ENCODE measurements around the gene TFEB. TPM values are rescaled to one million over a fixed set of nuclear protein-coding genes. Genes with fewer than 3 reads are reported as not detected.

The TFEB gene
- total RNA-seq, 1 experiment from 2014 or later = 16.2 TPM

- Mint-ChIP-seq H3K36me3 (ENCODE audit: insufficient read depth, unreplicated experiment) (peaks cover 41% of the 10 kb centered on the region), H3K27ac (ENCODE audit: low read depth, unreplicated experiment) (no peak overlapping the region), H3K4me3 (ENCODE audit: unreplicated experiment) (no peak overlapping the region), H3K4me1 (ENCODE audit: insufficient read depth, unreplicated experiment) (no peaks in the 10 kb centered on the region), H3K27me3 (ENCODE audit: insufficient read depth, unreplicated experiment) (no peaks in the 10 kb centered on the region), H3K9me3 (ENCODE audit: unreplicated experiment) (no peaks in the 10 kb centered on the region)
- CTCF ChIA-PET = interaction anchor here (0.6 to 8.3 kb wide), 24 partner anchors 10 to 788 kb away, joined by 3 to 137 read pairs (median 3); no protein-coding TSS in a partner anchor
- no peak for DNase-seq (ENCODE audit: unreplicated experiment)
- BruUV-seq (replicated peaks) = no TSS peak
- no peak for TF ChIP-seq CTCF (IDR thresholded peaks at IDR 0.05; ENCODE audit: unreplicated experiment)
- intact Hi-C loops (cut with micrococcal nuclease) = loop anchor here (5.0 kb wide), 1 partner anchor 94 kb away; the partner anchor contains the start of gene FRS3
- POLR2A ChIA-PET = interaction anchor here (1.0 to 1.3 kb wide), 2 partner anchors 40 to 80 kb away, joined by 3 to 4 read pairs; no protein-coding TSS in a partner anchor
Measured at GRCh38 chr6:41683273-41683522, 52.2 kb downstream of the TFEB start.

GRCh38 chr6:41682497-41683272 is 52.7 kb downstream of the TFEB start:
- Mint-ChIP-seq H3K4me3 (ENCODE audit: unreplicated experiment) (no peak overlapping the region), H3K27ac (ENCODE audit: low read depth, unreplicated experiment) (no peak overlapping the region), H3K9me3 (ENCODE audit: unreplicated experiment) (no peaks in the 10 kb centered on the region), H3K4me1 (ENCODE audit: insufficient read depth, unreplicated experiment) (no peaks in the 10 kb centered on the region), H3K36me3 (ENCODE audit: insufficient read depth, unreplicated experiment) (peaks cover 41% of the 10 kb centered on the region), H3K27me3 (ENCODE audit: insufficient read depth, unreplicated experiment) (no peaks in the 10 kb centered on the region)
- POLR2A ChIA-PET = interaction anchor here (0.7 to 1.3 kb wide), 4 partner anchors 41 to 80 kb away, joined by 3 to 4 read pairs (median 3); no protein-coding TSS in a partner anchor
- no peak for DNase-seq (ENCODE audit: unreplicated experiment)
- no peak for TF ChIP-seq CTCF (IDR thresholded peaks at IDR 0.05; ENCODE audit: unreplicated experiment)
- CTCF ChIA-PET = interaction anchor here (0.6 to 8.3 kb wide), 23 partner anchors 11 to 787 kb away, joined by 3 to 137 read pairs (median 5); no protein-coding TSS in a partner anchor
- intact Hi-C loops (cut with micrococcal nuclease) = loop anchor here (1.0 to 5.0 kb wide), 4 partner anchors 79 to 313 kb away; partner anchors contain the start of gene FRS3
- no TSS peak for BruUV-seq (replicated peaks)

- H3K27ac Mint-ChIP-seq (ENCODE audit: low read depth, unreplicated experiment) = no peak overlapping the region
- H3K4me3 Mint-ChIP-seq (ENCODE audit: unreplicated experiment) = no peak overlapping the region
- BruUV-seq (replicated peaks) = no TSS peak
- H3K27me3 Mint-ChIP-seq (ENCODE audit: insufficient read depth, unreplicated experiment) = no peaks in the 10 kb centered on the region
- H3K9me3 Mint-ChIP-seq (ENCODE audit: unreplicated experiment) = no peaks in the 10 kb centered on the region
- peak; percentile 92 for TF ChIP-seq CTCF (IDR thresholded peaks at IDR 0.05; ENCODE audit: unreplicated experiment)
- peaks cover 39% of the 10 kb centered on the region for H3K36me3 Mint-ChIP-seq (ENCODE audit: insufficient read depth, unreplicated experiment)
- intact Hi-C loops (cut with micrococcal nuclease) = loop anchor here (1.0 to 5.0 kb wide), 4 partner anchors 79 to 313 kb away; partner anchors contain the start of gene FRS3
- POLR2A ChIA-PET = interaction anchor here (0.7 to 1.0 kb wide), 2 partner anchors 50 to 79 kb away, joined by 3 read pairs; no protein-coding TSS in a partner anchor
- no peaks in the 10 kb centered on the region for H3K4me1 Mint-ChIP-seq (ENCODE audit: insufficient read depth, unreplicated experiment)
- peak; percentile 86 for DNase-seq (ENCODE audit: unreplicated experiment)
- CTCF ChIA-PET = interaction anchor here (0.6 to 5.0 kb wide), 8 partner anchors 13 to 257 kb away, joined by 3 to 124 read pairs (median 4); no protein-coding TSS in a partner anchor
Measured at GRCh38 chr6:41682056-41682477, 53.3 kb downstream of the TFEB start.
